CD14-positive monocyte (primary cell): ENCODE data around the gene DNAJA3. TPM values are rescaled to one million over a fixed set of nuclear protein-coding genes. Genes with fewer than 3 reads are reported as not detected.
A peak's percentile ranks its signal among the peaks of the same experiment; 100 is the strongest.

ENCODE experiments used
- DNase-seq, 3 donors: peaks; one replicate each; pipeline ENCODE4 v3.0.0-alpha.2; 2011 to 2022
- H2AFZ ChIP-seq: 2 replicates; pipeline ENCODE4 v1.6.0; 2012; ENCODE audit warnings: mild to moderate bottlenecking, low read depth, low read length, inconsistent platforms; ENCODE audit not compliant: insufficient read depth, poor library complexity, severe bottlenecking
- H3K27ac ChIP-seq, 2 donors: 1 replicate in 1 of 2; 2 replicates in 1 of 2; pipeline ENCODE4 v1.5.1; 2012 to 2013; ENCODE audit warnings: low read length in 2 of 2, control low read depth in 1 of 2, inconsistent platforms in 1 of 2, low read depth in 1 of 2, mild to moderate bottlenecking in 1 of 2
- H3K27me3 ChIP-seq, 2 donors: one replicate each; pipeline versions ENCODE4 v1.6.0 to v1.6.1; 2011 to 2013; ENCODE audit warnings: low read length in 2 of 2; ENCODE audit not compliant: control insufficient read depth in 2 of 2, insufficient read depth in 2 of 2
- H3K36me3 ChIP-seq, 2 donors: replicated peaks in 1 of 2; 1 replicate in 1 of 2; 2 replicates in 1 of 2; pipeline versions ENCODE4 v1.5.1 to v1.6.1; 2012 to 2013; ENCODE audit warnings: low read length in 2 of 2, control low read depth in 1 of 2, inconsistent platforms in 1 of 2, mild to moderate bottlenecking in 1 of 2; ENCODE audit not compliant: insufficient read depth in 2 of 2, control insufficient read depth in 1 of 2
- H3K4me1 ChIP-seq, 2 donors: 1 replicate in 1 of 2; 2 replicates in 1 of 2; pipeline versions ENCODE4 v1.5.1 to v1.6.1; 2012 to 2013; ENCODE audit warnings: low read length in 2 of 2, control low read depth in 1 of 2, inconsistent platforms in 1 of 2, mild to moderate bottlenecking in 1 of 2, moderate library complexity in 1 of 2; ENCODE audit not compliant: insufficient read depth in 2 of 2, control insufficient read depth in 1 of 2
- H3K4me2 ChIP-seq: replicated peaks from 2 replicates; pipeline ENCODE3; 2012; ENCODE audit warnings: low read length, moderate library complexity, mild to moderate bottlenecking; ENCODE audit not compliant: poor library complexity, severe bottlenecking; ENCODE audit errors: extremely low read depth
- H3K4me3 ChIP-seq, 3 experiments: fragments of 200-600 bp in 1 of 3; sonication (generic) in 1 of 3; replicated peaks in 1 of 3; 1 replicate in 2 of 3; 2 replicates in 1 of 3; pipeline ENCODE4 v1.5.1; 2011 to 2013; ENCODE audit warnings: low read length in 3 of 3, mild to moderate bottlenecking in 3 of 3, control low read depth in 2 of 3, low read depth in 2 of 3, inconsistent platforms in 1 of 3, moderate library complexity in 1 of 3
- H3K79me2 ChIP-seq: 2 replicates; pipeline ENCODE4 v1.6.0; 2012; ENCODE audit warnings: mild to moderate bottlenecking, control low read depth, inconsistent platforms, low read length, moderate library complexity; ENCODE audit not compliant: insufficient read depth
- H3K9ac ChIP-seq: 2 replicates; pipeline ENCODE4 v1.6.0; 2017; ENCODE audit warnings: low read length, mild to moderate bottlenecking; ENCODE audit not compliant: insufficient read depth, poor library complexity, severe bottlenecking
- H3K9me3 ChIP-seq, 2 donors: replicated peaks in 1 of 2; 1 replicate in 1 of 2; 2 replicates in 1 of 2; pipeline versions ENCODE4 v1.5.1 to v1.6.1; 2012 to 2013; ENCODE audit warnings: low read length in 2 of 2, control low read depth in 1 of 2; ENCODE audit not compliant: control insufficient read depth in 1 of 2, insufficient read depth in 1 of 2
- H4K20me1 ChIP-seq: 2 replicates; pipeline ENCODE4 v1.6.0; 2012; ENCODE audit warnings: mild to moderate bottlenecking, low read length, control low read depth, moderate library complexity; ENCODE audit not compliant: insufficient read depth
- H3K27ac Mint-ChIP-seq, 7 donors: one replicate each; pipeline ENCODE4 v1.8.0; 2020; ENCODE audit warnings: mild to moderate bottlenecking in 7 of 7, mixed read lengths in 7 of 7, moderate library complexity in 6 of 7, inconsistent platforms in 2 of 7
- H3K27me3 Mint-ChIP-seq, 3 donors: one replicate each; pipeline ENCODE4 v1.8.0; 2021 to 2022; ENCODE audit warnings: low read depth in 3 of 3, mild to moderate bottlenecking in 3 of 3, mixed read lengths in 3 of 3, moderate library complexity in 3 of 3, inconsistent platforms in 1 of 3
- H3K36me3 Mint-ChIP-seq, 2 donors: one replicate each; pipeline ENCODE4 v1.8.0; 2020; ENCODE audit warnings: mixed read lengths in 2 of 2, inconsistent platforms in 1 of 2, mild to moderate bottlenecking in 1 of 2
- H3K4me1 Mint-ChIP-seq: one replicate; pipeline ENCODE4 v1.8.0; 2020; ENCODE audit warnings: mild to moderate bottlenecking, mixed read lengths
- H3K4me3 Mint-ChIP-seq, 2 donors: one replicate each; pipeline ENCODE4 v1.8.0; 2020; ENCODE audit warnings: mild to moderate bottlenecking in 2 of 2, mixed read lengths in 2 of 2, moderate library complexity in 1 of 2
- H3K9me3 Mint-ChIP-seq, 7 donors: one replicate each; pipeline ENCODE4 v1.8.0; 2020 to 2022; ENCODE audit warnings: mixed read lengths in 7 of 7, mild to moderate bottlenecking in 6 of 7, moderate library complexity in 6 of 7, inconsistent platforms in 2 of 7
- WGBS: methylation state at CpG from one replicate; pipeline ENCODE4 v1.1.5; 2013; ENCODE audit warnings: missing lambda C conversion rate; ENCODE audit not compliant: insufficient coverage; 5-methylcytosine and 5-hydroxymethylcytosine counted together
- intact Hi-C, 2 donors: fragments of 100-400 bp; cut with micrococcal nuclease; formaldehyde crosslinking; loops; one replicate each; pipeline versions ENCODE4 v1.15.0 to v1.15.1; 2023
- polyA plus RNA-seq, 3 donors: library from polyadenylated mRNA; depleted of rRNA in 1 of 3; unstranded in 2 of 3; stranded (reverse) in 1 of 3; fragments of 300-500 nt in 2 of 3; fragments of >200 nt in 1 of 3; fragmentation: Illumina TruSeq in 2 of 3; gene quantifications; 1 replicate in 2 of 3; 2 replicates in 1 of 3; pipeline ENCODE4 v1.2.3, GENCODE V29; 2012 to 2021
- TF ChIP-seq, protein P1 (sequence below): fragments of 200-600 bp; IDR thresholded peaks from one replicate; pipeline ENCODE4 v1.8.0; 2022; ENCODE audit warnings: antibody characterized with exemption, mild to moderate bottlenecking

The DNAJA3 gene
- polyA plus RNA-seq, 3 donors = 17.1 to 27.9 (median 19.5) TPM

DNA sequence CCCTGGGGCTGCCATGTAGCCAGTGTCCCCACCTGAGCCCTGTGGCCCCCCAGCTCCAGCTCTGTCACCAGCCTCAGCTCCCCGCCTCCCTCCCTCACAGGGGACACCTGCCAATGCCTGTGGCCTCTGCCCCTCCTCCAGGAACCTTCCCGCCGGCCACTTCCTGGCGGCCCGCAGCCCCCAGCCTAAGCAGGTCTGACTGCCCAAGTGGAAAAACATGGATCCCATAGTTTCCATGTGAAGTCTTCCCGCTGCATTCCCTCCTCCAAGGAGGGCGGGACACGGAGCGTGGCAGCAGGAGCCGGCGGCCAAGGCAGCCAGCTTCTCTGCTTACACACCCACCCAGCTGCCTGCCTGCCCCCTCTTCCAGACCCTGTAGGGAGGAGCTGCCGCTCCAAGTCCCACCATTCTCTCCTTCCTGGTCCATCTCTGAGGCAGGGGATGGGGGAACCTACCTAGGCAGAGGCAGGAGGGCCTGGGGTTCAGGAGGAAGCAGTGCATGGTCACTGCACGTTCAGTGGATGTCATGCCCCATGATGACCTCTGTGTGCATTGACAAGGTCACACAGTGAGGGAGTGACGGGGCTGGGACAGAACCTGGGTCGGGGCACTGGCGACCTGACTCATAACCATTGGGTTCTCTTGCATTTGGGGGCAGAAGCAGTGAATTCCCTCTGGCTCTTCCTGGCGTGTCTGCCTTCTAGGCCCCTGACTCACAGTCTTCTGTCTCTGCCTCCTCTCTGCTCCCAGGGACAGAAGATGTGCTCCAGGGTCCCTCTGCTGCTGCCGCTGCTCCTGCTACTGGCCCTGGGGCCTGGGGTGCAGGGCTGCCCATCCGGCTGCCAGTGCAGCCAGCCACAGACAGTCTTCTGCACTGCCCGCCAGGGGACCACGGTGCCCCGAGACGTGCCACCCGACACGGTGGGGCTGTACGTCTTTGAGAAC lies 45.3 kb upstream of the DNAJA3 start:
- no peaks in the 10 kb centered on the region for H3K9me3 ChIP-seq
- peaks cover 73 to 76% of the 10 kb centered on the region in 2 donors for H3K36me3 ChIP-seq
- H3K4me1 ChIP-seq = no peaks in the 10 kb centered on the region
- peaks cover 10% of the 10 kb centered on the region for H3K4me1 Mint-ChIP-seq
- H3K36me3 Mint-ChIP-seq = peaks cover 28 to 70% of the 10 kb centered on the region in 2 donors
- no peak overlapping the region for H3K9ac ChIP-seq
- H3K79me2 ChIP-seq = peaks cover 7% of the 10 kb centered on the region
- no peaks in the 10 kb centered on the region for H3K27me3 ChIP-seq
- 94% methylated on average over 25 of the region's 26 CpGs for WGBS
- no peaks in the 10 kb centered on the region for H3K9me3 Mint-ChIP-seq
- H3K4me3 ChIP-seq = no peak overlapping the region
- H3K4me3 Mint-ChIP-seq = no peak overlapping the region
- peak overlapping the region in 1 of 7 donors; percentile 16 for H3K27ac Mint-ChIP-seq
- H3K4me2 ChIP-seq = no peak overlapping the region
- H4K20me1 ChIP-seq = peaks cover 97% of the 10 kb centered on the region
- no peak overlapping the region for H3K27ac ChIP-seq
- H2AFZ ChIP-seq = no peak overlapping the region
- no peak for DNase-seq
- peaks cover 0 to 2% (median 0%) of the 10 kb centered on the region in 3 donors for H3K27me3 Mint-ChIP-seq
- intact Hi-C loops = no loop called here
- TF ChIP-seq, protein P1, sequence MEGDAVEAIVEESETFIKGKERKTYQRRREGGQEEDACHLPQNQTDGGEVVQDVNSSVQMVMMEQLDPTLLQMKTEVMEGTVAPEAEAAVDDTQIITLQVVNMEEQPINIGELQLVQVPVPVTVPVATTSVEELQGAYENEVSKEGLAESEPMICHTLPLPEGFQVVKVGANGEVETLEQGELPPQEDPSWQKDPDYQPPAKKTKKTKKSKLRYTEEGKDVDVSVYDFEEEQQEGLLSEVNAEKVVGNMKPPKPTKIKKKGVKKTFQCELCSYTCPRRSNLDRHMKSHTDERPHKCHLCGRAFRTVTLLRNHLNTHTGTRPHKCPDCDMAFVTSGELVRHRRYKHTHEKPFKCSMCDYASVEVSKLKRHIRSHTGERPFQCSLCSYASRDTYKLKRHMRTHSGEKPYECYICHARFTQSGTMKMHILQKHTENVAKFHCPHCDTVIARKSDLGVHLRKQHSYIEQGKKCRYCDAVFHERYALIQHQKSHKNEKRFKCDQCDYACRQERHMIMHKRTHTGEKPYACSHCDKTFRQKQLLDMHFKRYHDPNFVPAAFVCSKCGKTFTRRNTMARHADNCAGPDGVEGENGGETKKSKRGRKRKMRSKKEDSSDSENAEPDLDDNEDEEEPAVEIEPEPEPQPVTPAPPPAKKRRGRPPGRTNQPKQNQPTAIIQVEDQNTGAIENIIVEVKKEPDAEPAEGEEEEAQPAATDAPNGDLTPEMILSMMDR = no peak

GRCh38 chr16:4381072-4381934 lies 44.4 kb upstream of the DNAJA3 start:
- Histone ChIP-seq H3K4me1 (no peaks in the 10 kb centered on the region), H3K27ac (no peak overlapping the region), H4K20me1 (peaks cover 97% of the 10 kb centered on the region), H3K4me3 (no peak overlapping the region), H3K36me3 (peaks cover 79 to 82% of the 10 kb centered on the region in 2 donors), H3K4me2 (no peak overlapping the region), H3K27me3 (no peaks in the 10 kb centered on the region), H3K79me2 (peaks cover 7% of the 10 kb centered on the region), H3K9me3 (no peaks in the 10 kb centered on the region), H2AFZ (no peak overlapping the region), H3K9ac (no peak overlapping the region)
- WGBS = 96% methylated on average over 59 of the region's 59 CpGs
- TF ChIP-seq, protein P1 = no peak
- peak overlapping the region in 2 of 7 donors; percentile 31 to 46 for H3K27ac Mint-ChIP-seq
- no peak overlapping the region for H3K4me3 Mint-ChIP-seq
- peaks cover 32 to 75% of the 10 kb centered on the region in 2 donors for H3K36me3 Mint-ChIP-seq
- peaks cover 0 to 2% (median 0%) of the 10 kb centered on the region in 3 donors for H3K27me3 Mint-ChIP-seq
- no peak for DNase-seq
- intact Hi-C loops = no loop called here
- no peaks in the 10 kb centered on the region for H3K9me3 Mint-ChIP-seq
- peaks cover 5% of the 10 kb centered on the region for H3K4me1 Mint-ChIP-seq
